Measurements from ENCODE around the gene CPNE7.
"Not testable (repeated sequence)": the region's sequence is repeated elsewhere in the genome, so short reads cannot be mapped to it uniquely, and the experiment has no call there.

GRCh38 chr16:89634463-89635385 is 59.2 kb downstream of the CPNE7 start:
- TF ChIP-seq CTCF (conservative IDR thresholded peaks at IDR 0.05; ENCODE audit: low read depth, low read length); BHLHE40 (IDR thresholded peaks at IDR 0.05; ENCODE audit: low read depth, low read length); USF2 (IDR thresholded peaks at IDR 0.05; ENCODE audit: low read depth, low read length); CEBPB (IDR thresholded peaks at IDR 0.05; ENCODE audit: low read depth, low read length); POLR2A (IDR thresholded peaks at IDR 0.05; ENCODE audit: low read depth, low read length); MAZ (IDR thresholded peaks at IDR 0.05; ENCODE audit: borderline replicate concordance, low read depth, low read length); MAFK (IDR thresholded peaks at IDR 0.05; ENCODE audit: low read depth, low read length); SMC3 (IDR thresholded peaks at IDR 0.05; ENCODE audit: low read depth, low read length); NFE2L2 (IDR thresholded peaks at IDR 0.05; ENCODE audit: low read depth, low read length); RCOR1 (IDR thresholded peaks at IDR 0.05; ENCODE audit: insufficient replicate concordance, low read length); RAD21 (IDR thresholded peaks at IDR 0.05; ENCODE audit: low read length); CHD1 (IDR thresholded peaks at IDR 0.05; ENCODE audit: low read depth, low read length); RFX5 (IDR thresholded peaks at IDR 0.05; ENCODE audit: low read depth, low read length): not testable (repeated sequence)
